HCT116 (cell line): Measurements from ENCODE around the gene IP6K3. TPM values are rescaled to one million over a fixed set of nuclear protein-coding genes. Genes with fewer than 3 reads are reported as not detected.

Source experiments
- ATAC-seq: fragments of 200-7000 bp; cut with Tn5 transposase; 2 replicates; pipeline ENCODE4 v1.9.1; 2020; ENCODE audit warnings: mild to moderate bottlenecking, moderate library complexity
- BruUV-seq: library from RNA; stranded (reverse); fragments of 400-500 nt; replicated peaks from 2 replicates; lab custom pipeline; 2021; lab: Mats Ljungman, UMichigan
- CTCF ChIA-PET: fragments of 300-600 bp; sonication (Branson Sonifier 250); formaldehyde crosslinking; loops from one replicate; lab custom pipeline; 2021; ENCODE audit warnings: antibody characterized with exemption; lab: Charles Lee
- POLR2A ChIA-PET: fragments of 300-600, 350-600 bp; sonication (Branson Sonifier 250); formaldehyde crosslinking; loops from one replicate; lab custom pipeline; 2021; ENCODE audit warnings: antibody characterized with exemption; lab: Charles Lee
- RAD21 ChIA-PET, 2 experiments: fragments of 300-600 bp; sonication (Branson Sonifier 250); formaldehyde crosslinking; loops; one replicate each; lab custom pipeline; 2023; ENCODE audit warnings: low total read pairs in 2 of 2; ENCODE audit not compliant: uncharacterized antibody in 2 of 2, unreplicated experiment in 2 of 2, low non-redundant PET in 1 of 2; lab: Charles Lee
- DNase-seq: peaks from one replicate; pipeline ENCODE4 v3.0.0-alpha.2; 2010; ENCODE audit warnings: low read depth, low spot score
- H2AFZ ChIP-seq: fragments of 200-600 bp; shearing (Covaris generic), sonication (generic); 2 replicates; pipeline ENCODE4 v1.6.1; 2017; ENCODE audit warnings: low read depth, mixed run types, mixed read lengths, antibody characterized with exemption, low read length; ENCODE audit not compliant: poor library complexity, severe bottlenecking
- H3K27ac ChIP-seq: 2 replicates; pipeline ENCODE4 v1.5.1; 2012; ENCODE audit warnings: low read depth, low read length
- H3K27me3 ChIP-seq: fragments of 200-600 bp; sonication (generic); 2 replicates; pipeline ENCODE4 v1.6.1; 2016; ENCODE audit warnings: mixed run types, low read length, mixed read lengths; ENCODE audit not compliant: insufficient read depth
- H3K36me3 ChIP-seq, 2 experiments: fragments of 200-500 bp in 1 of 2; fragments of 200-600 bp in 1 of 2; sonication (Bioruptor generic) in 1 of 2; sonication (generic) in 1 of 2; 2 replicates each; pipeline versions ENCODE4 v1.5.1 to v1.6.1; 2014 to 2016; ENCODE audit warnings: low read length in 2 of 2, inconsistent platforms in 1 of 2, mixed read lengths in 1 of 2, mixed run types in 1 of 2; ENCODE audit not compliant: insufficient read depth in 2 of 2, control insufficient read depth in 1 of 2
- H3K4me1 ChIP-seq, 2 experiments: fragments of 200-600 bp in 1 of 2; sonication (generic) in 1 of 2; 2 replicates each; pipeline versions ENCODE4 v1.5.1 to v1.6.1; 2012 to 2017; ENCODE audit warnings: low read length in 2 of 2, inconsistent platforms in 1 of 2, mild to moderate bottlenecking in 1 of 2, mixed read lengths in 1 of 2, mixed run types in 1 of 2, moderate library complexity in 1 of 2; ENCODE audit not compliant: insufficient read depth in 2 of 2, control insufficient read depth in 1 of 2
- H3K4me2 ChIP-seq: fragments of 200-600 bp; sonication (generic); 2 replicates; pipeline ENCODE4 v1.6.1; 2017; ENCODE audit warnings: mixed run types, low read length, mixed read lengths
- H3K4me3 ChIP-seq, 2 experiments: fragments of 200-600 bp in 1 of 2; sonication (generic) in 1 of 2; replicated peaks in 1 of 2; 2 replicates each; pipeline ENCODE4 v1.5.1; 2011 to 2016; ENCODE audit warnings: low read length in 2 of 2, control low read depth in 1 of 2, low read depth in 1 of 2, mild to moderate bottlenecking in 1 of 2, mixed read lengths in 1 of 2, mixed run types in 1 of 2
- H3K79me2 ChIP-seq: fragments of 200-600 bp; sonication (generic); 2 replicates; pipeline ENCODE4 v1.6.1; 2017; ENCODE audit warnings: mild to moderate bottlenecking, mixed run types, low read length, moderate library complexity, mixed read lengths; ENCODE audit not compliant: insufficient read depth
- H3K9ac ChIP-seq: fragments of 200-600 bp; sonication (generic); 2 replicates; pipeline ENCODE4 v1.6.1; 2016; ENCODE audit warnings: low read length, mixed read lengths
- H3K9me2 ChIP-seq: fragments of 200-600 bp; sonication (generic), shearing (Covaris generic); 2 replicates; pipeline ENCODE4 v1.6.1; 2017; ENCODE audit warnings: mixed run types, mild to moderate bottlenecking, moderate library complexity; ENCODE audit not compliant: insufficient read depth
- H3K9me3 ChIP-seq, 2 experiments: fragments of 200-500 bp in 1 of 2; fragments of 200-600 bp in 1 of 2; sonication (Bioruptor generic) in 1 of 2; sonication (generic) in 1 of 2; 2 replicates each; pipeline ENCODE4 v1.6.1; 2014 to 2017; ENCODE audit warnings: low read length in 2 of 2, mixed read lengths in 2 of 2, inconsistent platforms in 1 of 2, low read depth in 1 of 2, mild to moderate bottlenecking in 1 of 2, mixed run types in 1 of 2, moderate library complexity in 1 of 2; ENCODE audit not compliant: control insufficient read depth in 1 of 2, insufficient read depth in 1 of 2
- H4K20me1 ChIP-seq: fragments of 200-600 bp; sonication (generic), shearing (Covaris generic); 2 replicates; pipeline ENCODE4 v1.6.1; 2017; ENCODE audit warnings: mixed run types, mild to moderate bottlenecking, moderate library complexity; ENCODE audit not compliant: insufficient read depth
- MAX ChIP-seq: IDR thresholded peaks from 2 replicates; pipeline ENCODE4 v1.6.1; 2012
- POLR2A ChIP-seq: IDR thresholded peaks from 2 replicates; pipeline ENCODE4 v1.7.0; 2011; ENCODE audit warnings: borderline replicate concordance; ENCODE audit not compliant: insufficient read depth, insufficient read length; ENCODE audit errors: extremely low read depth
- POLR2AphosphoS5 ChIP-seq: IDR thresholded peaks from 2 replicates; pipeline ENCODE4 v1.6.1; 2011; ENCODE audit warnings: mild to moderate bottlenecking, low read depth, low read length, moderate library complexity
- RAD21 ChIP-seq: IDR thresholded peaks from 2 replicates; pipeline ENCODE4 v1.6.1; 2012; ENCODE audit warnings: low read depth, mild to moderate bottlenecking
- SP1 ChIP-seq: IDR thresholded peaks from 2 replicates; pipeline ENCODE4 v1.6.1; 2012; ENCODE audit warnings: low read depth
- YY1 ChIP-seq: IDR thresholded peaks from 2 replicates; pipeline ENCODE4 v1.6.1; 2011; ENCODE audit warnings: low read length, low read depth, moderate library complexity, mild to moderate bottlenecking; ENCODE audit not compliant: insufficient replicate concordance; ENCODE audit errors: extremely low read depth
- ZFX ChIP-seq: fragments of 450-650 bp; IDR thresholded peaks from 2 replicates; pipeline ENCODE4 v1.6.1; 2017
- intact Hi-C: fragments of 100-400 bp; cut with micrococcal nuclease; formaldehyde crosslinking; loops from 2 replicates; pipeline ENCODE4 v1.10.0; 2022
- total RNA-seq: library from RNA; stranded (reverse); gene quantifications from one replicate; pipeline ENCODE4 v1.2.1, GENCODE V29; 2021; ENCODE audit not compliant: unreplicated experiment
- TF ChIP-seq, protein P1 (sequence below), 3 experiments: fragments of 200-600 bp in 1 of 3; sonication (generic) in 1 of 3; IDR thresholded peaks in 2 of 3; conservative IDR thresholded peaks in 1 of 3; 2 replicates each; pipeline ENCODE4 v1.5.1; 2012 to 2017; ENCODE audit warnings: low read depth in 2 of 3, low read length in 2 of 3, antibody characterized with exemption in 1 of 3, borderline replicate concordance in 1 of 3, control low read depth in 1 of 3, mild to moderate bottlenecking in 1 of 3, mixed read lengths in 1 of 3, mixed run types in 1 of 3, moderate library complexity in 1 of 3; ENCODE audit not compliant: insufficient read depth in 1 of 3

Gene IP6K3
- total RNA-seq, 1 experiment from 2014 or later: not detected

- ChIA-PET POLR2A (interaction anchor here (0.6 to 1.5 kb wide), 7 partner anchors 9 to 740 kb away, joined by 3 to 5 read pairs (median 3); no protein-coding TSS in a partner anchor), RAD21 (no interaction called here), CTCF (interaction anchor here (0.7 to 1.8 kb wide), 14 partner anchors 8 to 599 kb away, joined by 3 to 12 read pairs (median 4); partner anchors contain the start of gene BAK1)
- H3K9me3 ChIP-seq: no peaks in the 10 kb centered on the region
- peaks cover 2 to 29% of the 10 kb centered on the region in 2 experiments; a peak in 3 of 4 replicates for H3K36me3 ChIP-seq
- H3K9ac ChIP-seq: peak within 1 kb of the TSS; percentile 92
- peak within 1 kb of the TSS; percentile 93 for H3K27ac ChIP-seq
- peak within 1 kb of the TSS; percentile 69 to 80 for H3K4me3 ChIP-seq
- BruUV-seq: TSS peak; percentile 78
- H4K20me1 ChIP-seq: no peaks in the 10 kb centered on the region
- H3K9me2 ChIP-seq: no peaks in the 10 kb centered on the region
- H2AFZ ChIP-seq: peak within 1 kb of the TSS; percentile 91
- ATAC-seq (peak; percentile 88), DNase-seq (peak; percentile 93)
- H3K4me2 ChIP-seq: peak within 1 kb of the TSS; percentile 98
- peaks cover 34% of the 10 kb centered on the region for H3K79me2 ChIP-seq
- TF ChIP-seq RAD21: peak; percentile 87
- peak; percentile 93 for TF ChIP-seq POLR2AphosphoS5
- no peak; the same call in 1 of the 2 replicates for TF ChIP-seq ZFX
- TF ChIP-seq SP1: no peak
- TF ChIP-seq, protein P1, sequence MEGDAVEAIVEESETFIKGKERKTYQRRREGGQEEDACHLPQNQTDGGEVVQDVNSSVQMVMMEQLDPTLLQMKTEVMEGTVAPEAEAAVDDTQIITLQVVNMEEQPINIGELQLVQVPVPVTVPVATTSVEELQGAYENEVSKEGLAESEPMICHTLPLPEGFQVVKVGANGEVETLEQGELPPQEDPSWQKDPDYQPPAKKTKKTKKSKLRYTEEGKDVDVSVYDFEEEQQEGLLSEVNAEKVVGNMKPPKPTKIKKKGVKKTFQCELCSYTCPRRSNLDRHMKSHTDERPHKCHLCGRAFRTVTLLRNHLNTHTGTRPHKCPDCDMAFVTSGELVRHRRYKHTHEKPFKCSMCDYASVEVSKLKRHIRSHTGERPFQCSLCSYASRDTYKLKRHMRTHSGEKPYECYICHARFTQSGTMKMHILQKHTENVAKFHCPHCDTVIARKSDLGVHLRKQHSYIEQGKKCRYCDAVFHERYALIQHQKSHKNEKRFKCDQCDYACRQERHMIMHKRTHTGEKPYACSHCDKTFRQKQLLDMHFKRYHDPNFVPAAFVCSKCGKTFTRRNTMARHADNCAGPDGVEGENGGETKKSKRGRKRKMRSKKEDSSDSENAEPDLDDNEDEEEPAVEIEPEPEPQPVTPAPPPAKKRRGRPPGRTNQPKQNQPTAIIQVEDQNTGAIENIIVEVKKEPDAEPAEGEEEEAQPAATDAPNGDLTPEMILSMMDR (IDR thresholded peaks at IDR 0.05 in 2 of 3, conservative IDR thresholded peaks at IDR 0.05 in 1 of 3; ENCODE audit: borderline replicate concordance in 1 of 3, insufficient read depth in 1 of 3, low read depth in 2 of 3, low read length in 2 of 3): peak; percentile 45 to 69 (median 57); a peak in 4 of 6 replicates
- peak; percentile 67 for TF ChIP-seq POLR2A
- peak; percentile 84 for TF ChIP-seq MAX
- TF ChIP-seq YY1: peak; percentile 97
- intact Hi-C loops: loop anchor here (1.0 kb wide), 1 partner anchor 51 kb away; no protein-coding TSS in a partner anchor
- H3K27me3 ChIP-seq: no peaks in the 10 kb centered on the region
- peaks cover 20 to 36% of the 10 kb centered on the region in 2 experiments for H3K4me1 ChIP-seq
These were observed 35.3 kb downstream of the IP6K3 start, which contains the start of gene UQCC2 for GRCh38 chr6:33711140-33712129. Gene UQCC2, minus strand, starts transcription at chr6:33711700. Its CDS starts 14 bp downstream, at chr6:33711686.
